ENCODE data around the gene SLC6A11.

- TF ChIP-seq CTCF (IDR thresholded peaks at IDR 0.05 in 8 of 11, conservative IDR thresholded peaks at IDR 0.05 in 3 of 11) (no peak), POLR2A (IDR thresholded peaks at IDR 0.05) (no peak), POLR2AphosphoS5 (IDR thresholded peaks at IDR 0.05) (no peak)
Observed at GRCh38 chr3:10808130-10808735, 7.8 kb upstream of the SLC6A11 start.
